Activated CD4-positive, alpha-beta T cell treated with anti-CD3 and anti-CD28 coated beads, Interleukin-2, amount 50 U/mL, for 4 hours (primary cell): ENCODE results near the gene TUBB2B.
"Not testable (repeated sequence)": the region's sequence is repeated elsewhere in the genome, so short reads cannot be mapped to it uniquely, and the experiment has no call there.

Source experiments
- DNase-seq, 2 experiments: peaks; one replicate each; pipeline ENCODE4 v3.0.0-alpha.2; 2020

Gene TUBB2B

GRCh38 chr6:3258201-3258600 is 30.7 kb upstream of the TUBB2B start:
- no peak for DNase-seq

- no peak for DNase-seq
Measured at GRCh38 chr6:3253597-3253961, 26.1 kb upstream of the TUBB2B start.

DNA sequence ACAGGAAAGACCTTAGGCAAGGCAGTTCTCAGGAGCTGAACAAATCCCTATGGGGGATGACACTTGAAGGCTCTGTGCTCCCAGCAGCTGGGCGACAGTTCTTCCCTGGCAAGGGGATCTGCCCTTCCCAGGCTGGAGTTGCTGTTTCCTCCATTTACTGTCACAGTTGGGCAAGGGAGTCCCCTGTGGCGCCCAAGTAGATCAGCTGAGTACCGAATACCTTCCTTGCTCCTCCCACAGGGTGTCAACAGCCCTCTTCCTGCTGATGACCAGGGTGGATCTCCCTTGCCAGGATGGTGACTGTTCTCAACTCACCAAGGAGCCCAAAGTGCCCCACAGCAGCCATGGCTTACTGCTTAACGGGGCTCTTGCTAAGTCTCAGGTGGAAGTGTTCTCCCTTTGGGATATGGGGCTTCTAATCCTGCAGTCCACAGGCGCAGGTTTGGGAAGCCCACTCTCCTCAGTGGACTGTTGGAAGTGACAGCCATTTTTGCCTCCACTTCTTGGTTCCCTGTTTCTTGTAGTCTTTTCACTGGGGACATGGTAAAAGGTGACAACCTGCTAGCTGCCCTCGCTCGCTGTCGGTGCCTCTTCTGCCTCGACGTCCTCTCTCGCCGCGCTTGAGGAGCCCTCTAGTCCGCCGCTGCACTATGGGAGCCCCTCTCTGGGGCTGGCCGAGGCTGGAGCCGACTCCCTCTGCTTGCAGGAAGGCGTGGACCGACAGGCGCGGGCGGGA is 25.6 kb upstream of the TUBB2B start:
- DNase-seq, result no peak

GRCh38 chr6:3252369-3252768 is 24.9 kb upstream of the TUBB2B start:
- no peak for DNase-seq

DNA sequence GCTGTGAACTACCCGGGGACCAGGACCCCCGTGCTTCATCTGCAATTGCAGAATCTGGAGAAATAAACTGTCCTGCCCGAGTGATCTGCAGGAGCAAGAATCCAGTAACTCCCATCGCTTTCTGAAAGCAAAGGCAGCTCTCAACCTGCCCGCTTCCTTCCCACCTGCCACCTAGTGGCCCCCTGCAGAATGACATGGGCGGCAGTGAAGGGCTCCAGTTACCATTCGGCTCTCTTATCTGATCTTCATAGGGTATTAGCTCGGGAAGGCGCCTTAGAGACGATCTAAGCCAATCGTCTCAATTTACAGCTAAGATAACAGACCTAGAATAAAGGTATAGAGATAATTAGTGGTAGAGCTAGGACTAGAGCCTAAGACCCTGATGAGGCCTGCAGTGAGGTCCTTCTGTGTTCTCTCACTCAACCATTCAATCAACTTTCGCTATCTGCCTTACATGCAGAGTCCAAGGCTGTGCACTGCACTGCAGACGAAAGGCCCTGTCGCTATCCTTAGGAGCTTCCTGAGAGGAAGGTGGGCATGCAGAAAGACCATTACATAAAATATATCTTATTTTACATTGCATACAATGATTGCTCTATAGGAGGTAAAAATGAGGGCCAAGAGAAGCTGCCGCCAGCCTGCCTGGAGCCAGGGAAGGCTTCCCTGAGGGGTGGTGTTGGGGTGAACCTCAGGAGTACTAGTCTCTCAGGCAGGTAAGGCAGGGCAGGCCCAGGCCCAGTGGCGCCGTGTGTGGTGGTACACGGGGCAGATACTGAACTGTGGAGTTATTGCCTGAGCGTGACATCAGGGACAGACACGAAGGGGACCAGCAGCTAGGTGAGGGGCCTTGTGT is 24.2 kb upstream of the TUBB2B start:
- DNase-seq, result peak; percentile 74 to 77

DNA sequence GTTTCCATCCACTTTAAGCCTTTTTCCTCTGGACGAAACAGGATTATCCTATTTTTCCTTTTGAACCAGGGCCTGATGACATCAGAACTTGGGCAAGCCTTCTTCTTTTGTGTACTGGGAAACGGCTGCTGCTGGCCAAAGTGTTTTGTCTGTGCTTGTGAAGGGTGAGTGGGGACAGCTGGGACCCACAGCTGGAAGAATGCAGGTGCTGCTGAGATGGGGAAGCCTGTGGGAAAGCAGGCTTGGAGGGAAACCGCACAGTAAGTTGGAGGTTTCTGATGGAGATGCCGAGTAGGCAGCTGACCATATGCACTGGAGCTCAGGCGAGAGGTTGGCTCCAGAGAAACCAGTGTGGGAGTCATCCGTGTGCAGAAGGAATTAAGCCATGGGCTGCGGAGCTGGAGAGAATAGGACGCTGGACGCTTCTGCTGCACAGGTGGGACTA is 22.8 kb upstream of the TUBB2B start:
- no peak for DNase-seq

GRCh38 chr6:3249821-3250220 is 22.4 kb upstream of the TUBB2B start:
- no peak for DNase-seq

DNA sequence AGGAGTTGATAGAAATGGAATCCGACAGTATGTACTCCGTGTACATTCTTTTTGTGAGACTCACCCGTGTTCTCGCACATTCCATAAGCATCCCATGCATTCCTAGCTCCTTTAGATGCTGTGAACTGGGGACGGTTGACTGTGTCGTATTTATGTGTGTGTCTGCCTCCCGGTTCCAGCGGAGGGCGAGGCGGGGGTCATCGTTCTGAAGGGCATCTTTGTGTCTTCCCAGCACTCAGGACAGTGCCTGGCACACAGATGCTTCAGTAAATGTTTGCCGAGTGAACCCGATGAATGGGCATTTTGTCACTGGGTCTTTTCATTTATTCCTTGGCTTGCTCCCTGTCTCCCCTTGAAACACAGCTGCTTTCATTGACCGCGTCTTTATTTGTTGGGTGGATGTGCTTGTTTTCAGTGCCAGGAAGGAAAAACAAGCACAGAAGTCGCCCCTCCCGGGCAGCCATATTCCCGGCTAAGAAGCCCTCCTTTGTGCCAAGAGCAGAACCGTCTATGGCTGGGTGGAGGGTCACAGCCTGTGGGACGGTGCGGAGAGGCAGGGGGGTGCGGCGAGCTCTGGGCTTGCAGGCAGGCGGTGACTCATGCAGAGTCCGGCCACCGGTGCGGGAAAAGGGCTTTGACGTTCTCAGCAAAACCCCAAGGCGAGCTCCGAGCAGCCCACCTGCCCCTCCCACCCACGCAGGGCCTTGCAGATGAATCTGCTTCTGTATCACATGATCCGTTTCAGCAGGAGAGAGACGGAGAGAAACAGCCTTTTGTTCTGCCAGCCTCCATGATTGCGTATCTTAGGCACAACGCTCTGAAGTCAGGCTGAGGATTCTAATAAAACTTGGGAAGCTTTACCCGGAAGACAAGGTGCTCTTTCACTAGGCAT is 20.0 kb upstream of the TUBB2B start:
- DNase-seq, result no peak

DNA sequence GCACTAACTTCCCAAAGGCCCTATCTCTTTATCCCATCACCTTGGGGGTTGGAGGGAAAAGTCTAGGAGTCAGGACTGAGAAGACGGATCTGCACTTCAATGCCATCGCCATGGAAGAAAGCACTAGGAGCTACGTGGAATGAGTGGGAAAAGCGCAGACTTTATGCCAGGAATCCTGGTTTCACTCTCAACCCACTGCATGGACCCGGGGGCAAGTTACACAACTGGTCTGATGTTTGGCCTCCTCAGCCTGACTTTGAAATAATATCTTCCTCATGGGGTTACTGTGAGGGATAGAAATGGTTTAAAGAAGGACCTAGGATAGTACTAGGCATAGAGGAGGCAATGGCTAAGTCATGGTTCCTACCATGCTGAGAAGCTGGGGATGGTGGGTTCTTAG is 17.8 kb upstream of the TUBB2B start:
- no peak for DNase-seq

DNA sequence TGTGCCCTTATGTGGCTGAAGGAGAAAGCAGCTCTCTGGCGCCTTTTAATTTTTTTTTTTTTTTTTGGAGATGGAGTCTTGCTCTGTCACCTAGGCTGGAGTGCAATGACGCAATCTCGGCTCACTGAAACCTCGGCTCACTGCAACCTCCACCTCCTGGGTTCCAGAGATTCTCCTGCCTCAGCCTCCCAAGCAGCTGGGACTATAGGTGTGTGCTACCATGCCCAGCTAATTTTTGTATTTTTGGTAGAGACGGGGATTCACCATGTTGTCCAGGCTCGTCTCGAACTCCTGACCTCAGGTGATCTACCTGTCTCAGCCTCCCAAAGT is 17.3 kb upstream of the TUBB2B start:
- DNase-seq, result not testable (repeated sequence)

DNA sequence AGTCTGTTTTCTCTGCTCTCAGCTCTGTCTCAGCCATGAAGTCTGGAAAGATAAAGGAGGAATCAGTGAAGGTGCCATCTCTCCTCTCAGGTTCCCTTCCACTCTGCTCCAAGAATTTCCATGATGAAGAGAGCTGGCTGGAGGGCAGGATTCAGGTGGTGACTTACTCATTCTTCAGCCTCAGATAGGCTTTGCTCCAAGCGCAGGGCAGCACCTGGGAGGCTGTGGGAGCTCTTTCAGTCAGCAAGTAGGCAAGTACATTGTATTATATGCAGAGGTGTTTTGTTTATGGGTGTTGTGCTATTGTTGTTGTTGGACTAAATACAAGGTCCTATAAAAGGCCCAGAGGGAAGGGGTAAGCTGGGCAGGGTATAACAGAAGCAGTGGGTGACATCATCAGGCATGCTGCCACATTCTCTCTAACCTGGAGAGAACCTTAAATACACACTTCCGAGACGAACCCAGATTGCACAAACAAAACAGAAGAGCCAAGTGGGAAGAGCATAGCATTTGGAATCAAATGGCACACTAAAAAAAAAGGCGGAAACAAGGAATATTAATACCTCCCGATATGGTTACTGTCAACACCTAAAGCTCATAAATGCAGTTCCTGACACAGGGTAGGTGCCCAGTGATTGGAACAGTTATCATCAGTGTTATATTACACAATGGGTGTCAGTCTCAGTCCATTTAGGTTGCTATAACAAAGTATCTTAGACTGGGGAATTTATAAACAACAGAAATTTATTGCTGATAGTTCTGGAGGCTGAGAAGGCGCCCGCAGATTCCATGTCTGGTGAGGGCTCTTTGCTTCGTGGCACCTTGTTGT is 16.8 kb upstream of the TUBB2B start:
- DNase-seq, result no peak

GRCh38 chr6:3242768-3243167 is 15.3 kb upstream of the TUBB2B start:
- no peak for DNase-seq

DNA sequence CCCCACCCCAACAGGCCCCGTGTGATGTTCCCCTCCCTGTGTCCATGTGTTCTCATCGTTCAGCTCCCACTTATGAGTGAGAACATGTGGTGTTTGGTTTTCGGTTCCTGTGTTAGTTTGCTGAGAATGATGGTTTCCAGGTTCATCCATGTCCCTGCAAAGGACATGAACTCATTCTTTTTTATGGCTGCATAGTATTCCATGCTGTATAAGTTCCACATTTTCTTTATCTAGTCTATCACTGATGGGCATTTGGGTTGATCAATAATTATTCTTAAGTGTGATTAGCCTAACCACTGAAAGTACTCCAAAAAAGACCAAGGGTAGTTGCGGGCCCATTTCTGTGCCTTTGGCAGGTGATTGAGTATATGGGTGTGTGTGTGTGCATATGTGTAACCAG is 14.3 kb upstream of the TUBB2B start:
- DNase-seq, result not testable (repeated sequence)

GRCh38 chr6:3240595-3240994 is 13.1 kb upstream of the TUBB2B start:
- DNase-seq, result no peak

- DNase-seq, result no peak
Measured at GRCh38 chr6:3239110-3239830, 11.8 kb upstream of the TUBB2B start.

- no peak for DNase-seq
Measured at GRCh38 chr6:3237761-3238662, 10.6 kb upstream of the TUBB2B start.

- DNase-seq, result no peak
Measured at GRCh38 chr6:3236005-3236404, 8.6 kb upstream of the TUBB2B start.

GRCh38 chr6:3235486-3235885 is 8.0 kb upstream of the TUBB2B start:
- no peak for DNase-seq

- DNase-seq, result no peak
Measured at GRCh38 chr6:3233904-3234303, 6.5 kb upstream of the TUBB2B start.

DNA sequence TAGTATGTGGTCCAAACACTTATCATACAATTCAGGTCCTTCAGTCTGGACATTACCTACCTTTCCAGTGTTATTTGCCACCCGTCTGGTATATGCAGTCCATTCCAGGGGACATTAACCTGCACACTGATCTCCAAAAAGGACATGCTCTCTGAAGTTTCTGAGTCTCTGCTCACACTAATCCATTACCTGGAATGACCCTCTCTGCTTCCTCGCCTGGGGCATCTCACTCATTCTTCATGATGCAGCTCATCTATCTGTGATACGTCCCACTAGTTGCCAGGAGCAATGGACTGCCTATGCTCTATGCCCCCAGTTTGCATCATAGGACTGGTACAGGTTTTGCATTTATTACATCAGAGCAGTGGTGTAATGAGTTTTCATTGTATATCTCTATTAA is 5.9 kb upstream of the TUBB2B start:
- no peak for DNase-seq
